Measurements from ENCODE around the gene ZSCAN4. TPM values are rescaled to one million over a fixed set of nuclear protein-coding genes. Genes with fewer than 3 reads are reported as not detected.

Gene ZSCAN4
- under 1 TPM in 1 of 2 donors, not detected in 1; 0.18 TPM for total RNA-seq

- DNase-seq (ENCODE audit: low spot score in 2 of 2) (no peak), ATAC-seq (no peak)
- H3K9me3 Mint-ChIP-seq = peaks cover 5 to 10% of the 10 kb centered on the region in 2 donors
- no peaks in the 10 kb centered on the region for H3K36me3 Mint-ChIP-seq
- no peak within 1 kb of the TSS for H3K27ac Mint-ChIP-seq
Measured at GRCh38 chr19:57668635-57669034, at the start of gene ZSCAN4. ZSCAN4 (plus strand) TSS chr19:57668935; CDS start chr19:57676146, 7,211 bp downstream.

GRCh38 chr19:57620673-57621348, 47.9 kb upstream of the ZSCAN4 start:
- H3K36me3 Mint-ChIP-seq = peaks cover 90 to 92% of the 10 kb centered on the region in 2 donors
- H3K9me3 Mint-ChIP-seq = peaks cover 56 to 75% of the 10 kb centered on the region in 2 donors
- DNase-seq (ENCODE audit: low spot score in 2 of 2) (no peak), ATAC-seq (no peak)
- no peak overlapping the region for H3K27ac Mint-ChIP-seq

GRCh38 chr19:57623091-57623490, 45.6 kb upstream of the ZSCAN4 start:
- DNase-seq (ENCODE audit: low spot score in 2 of 2) = no peak
- Mint-ChIP-seq H3K36me3 (peaks cover 67 to 79% of the 10 kb centered on the region in 2 donors), H3K9me3 (peaks cover 39 to 58% of the 10 kb centered on the region in 2 donors), H3K27ac (no peak overlapping the region)
- ATAC-seq = no peak

GRCh38 chr19:57632987-57633831, 35.5 kb upstream of the ZSCAN4 start, which contains the start of gene ZNF211:
ZNF211 (plus strand) TSS chr19:57633168; CDS start chr19:57633347, 179 bp downstream.
- Mint-ChIP-seq H3K9me3 (peaks cover 17 to 23% of the 10 kb centered on the region in 2 donors), H3K27ac (peak within 1 kb of the TSS; percentile 94), H3K36me3 (peaks cover 47 to 61% of the 10 kb centered on the region in 2 donors)
- ATAC-seq (peak; percentile 100), DNase-seq (ENCODE audit: low spot score in 2 of 2) (peak; percentile 80 to 89)

- no peak for DNase-seq (ENCODE audit: low spot score in 2 of 2)
- Mint-ChIP-seq H3K27ac (peak overlapping the region; percentile 94), H3K36me3 (peaks cover 52 to 67% of the 10 kb centered on the region in 2 donors), H3K9me3 (peaks cover 23 to 29% of the 10 kb centered on the region in 2 donors)
- no peak for ATAC-seq
Measured at GRCh38 chr19:57633832-57634131, 35.0 kb upstream of the ZSCAN4 start.

- ATAC-seq (no peak), DNase-seq (ENCODE audit: low spot score in 2 of 2) (no peak)
- Mint-ChIP-seq H3K9me3 (peaks cover 45 to 55% of the 10 kb centered on the region in 2 donors), H3K36me3 (peaks cover 79 to 83% of the 10 kb centered on the region in 2 donors), H3K27ac (no peak overlapping the region)
Measured at GRCh38 chr19:57637379-57637778, 31.4 kb upstream of the ZSCAN4 start.

GRCh38 chr19:57641715-57642234, 27.0 kb upstream of the ZSCAN4 start:
- H3K36me3 Mint-ChIP-seq = peaks cover 66 to 73% of the 10 kb centered on the region in 2 donors
- DNase-seq (ENCODE audit: low spot score in 2 of 2) (no peak), ATAC-seq (no peak)
- H3K27ac Mint-ChIP-seq = no peak overlapping the region
- peaks cover 52 to 57% of the 10 kb centered on the region in 2 donors for H3K9me3 Mint-ChIP-seq

GRCh38 chr19:57642396-57643046, 26.2 kb upstream of the ZSCAN4 start:
- Mint-ChIP-seq H3K36me3 (peaks cover 66 to 70% of the 10 kb centered on the region in 2 donors), H3K27ac (no peak overlapping the region), H3K9me3 (peaks cover 56 to 59% of the 10 kb centered on the region in 2 donors)
- no peak for DNase-seq (ENCODE audit: low spot score in 2 of 2)
- no peak for ATAC-seq

- ATAC-seq = no peak
- no peak overlapping the region for H3K27ac Mint-ChIP-seq
- no peak for DNase-seq (ENCODE audit: low spot score in 2 of 2)
- peaks cover 66 to 72% of the 10 kb centered on the region in 2 donors for H3K36me3 Mint-ChIP-seq
- H3K9me3 Mint-ChIP-seq = peaks cover 55 to 56% of the 10 kb centered on the region in 2 donors
Measured at GRCh38 chr19:57643734-57644133, 25.0 kb upstream of the ZSCAN4 start.

- no peak for DNase-seq (ENCODE audit: low spot score in 2 of 2)
- Mint-ChIP-seq H3K9me3 (peaks cover 37 to 39% of the 10 kb centered on the region in 2 donors), H3K27ac (no peak overlapping the region), H3K36me3 (peaks cover 40 to 52% of the 10 kb centered on the region in 2 donors)
- ATAC-seq = no peak
Measured at GRCh38 chr19:57648331-57649003, 20.3 kb upstream of the ZSCAN4 start.

GRCh38 chr19:57651654-57651996, 17.1 kb upstream of the ZSCAN4 start:
- peaks cover 53 to 56% of the 10 kb centered on the region in 2 donors for H3K9me3 Mint-ChIP-seq
- H3K27ac Mint-ChIP-seq = peak overlapping the region in 1 of 2 donors; percentile 74
- DNase-seq (ENCODE audit: low spot score in 2 of 2) = no peak
- no peak for ATAC-seq
- H3K36me3 Mint-ChIP-seq = peaks cover 66 to 68% of the 10 kb centered on the region in 2 donors

- Mint-ChIP-seq H3K27ac (no peak overlapping the region), H3K36me3 (peaks cover 53 to 60% of the 10 kb centered on the region in 2 donors), H3K9me3 (peaks cover 41 to 51% of the 10 kb centered on the region in 2 donors)
- no peak for ATAC-seq
- DNase-seq (ENCODE audit: low spot score in 2 of 2) = no peak
Measured at GRCh38 chr19:57653689-57654088, 15.0 kb upstream of the ZSCAN4 start.

- H3K9me3 Mint-ChIP-seq = peaks cover 41 to 51% of the 10 kb centered on the region in 2 donors
- peaks cover 53 to 57% of the 10 kb centered on the region in 2 donors for H3K36me3 Mint-ChIP-seq
- H3K27ac Mint-ChIP-seq = no peak overlapping the region
- DNase-seq (ENCODE audit: low spot score in 2 of 2) (no peak), ATAC-seq (no peak)
Measured at GRCh38 chr19:57655443-57655842, 13.3 kb upstream of the ZSCAN4 start.

GRCh38 chr19:57656346-57656745, 12.4 kb upstream of the ZSCAN4 start:
- H3K36me3 Mint-ChIP-seq = peaks cover 52 to 55% of the 10 kb centered on the region in 2 donors
- DNase-seq (ENCODE audit: low spot score in 2 of 2) (no peak), ATAC-seq (no peak)
- H3K9me3 Mint-ChIP-seq = peaks cover 44 to 59% of the 10 kb centered on the region in 2 donors
- H3K27ac Mint-ChIP-seq = no peak overlapping the region

- DNase-seq (ENCODE audit: low spot score in 2 of 2) (no peak), ATAC-seq (peak in 1 of 2 donors; percentile 48)
- Mint-ChIP-seq H3K27ac (no peak overlapping the region), H3K36me3 (no peaks in the 10 kb centered on the region), H3K9me3 (peaks cover 3 to 15% of the 10 kb centered on the region in 2 donors)
Measured at GRCh38 chr19:57664269-57665127, 4.2 kb upstream of the ZSCAN4 start.

Data from activated naive CD4-positive, alpha-beta T cell treated with anti-CD3 and anti-CD28 coated beads, Interleukin-2, amount 50 U/mL, for 72 hours (primary cell).